K562 (cell line): ENCODE results near the gene FOXL3. TPM values are rescaled to one million over a fixed set of nuclear protein-coding genes. Genes with fewer than 3 reads are reported as not detected.
A peak's percentile ranks its signal among the peaks of the same experiment; 100 is the strongest.

Source experiments
- KHSRP ChIP-seq: fragments of 450-650 bp; IDR thresholded peaks from 2 replicates; pipeline ENCODE4 v1.6.1; 2017
- MXI1 ChIP-seq: IDR thresholded peaks from 2 replicates; pipeline ENCODE4 v1.6.1; 2011; ENCODE audit warnings: low read depth, mild to moderate bottlenecking, improper control_type of control experiment, low read length
- MYNN ChIP-seq, 2 experiments: sonication (generic); formaldehyde crosslinking in 1 of 2; IDR thresholded peaks; 2 replicates each; pipeline versions ENCODE4 v1.5.0 to v1.6.1; 2016 to 2020; ENCODE audit warnings: antibody characterized with exemption in 1 of 2, missing genetic modification reagents in 1 of 2
- NBN ChIP-seq: fragments of 450-650 bp; IDR thresholded peaks from 2 replicates; pipeline ENCODE4 v1.6.1; 2016; ENCODE audit warnings: low read depth, mild to moderate bottlenecking
- RBBP5 ChIP-seq: fragments of 200-600 bp; sonication (generic); IDR thresholded peaks from 2 replicates; pipeline ENCODE4 v1.6.1; 2012; ENCODE audit warnings: borderline replicate concordance, mild to moderate bottlenecking, low read length, control low read depth, inconsistent platforms; ENCODE audit not compliant: insufficient read depth, poor library complexity, severe bottlenecking
- SAP30 ChIP-seq: fragments of 200-600 bp; sonication (generic); IDR thresholded peaks from 2 replicates; pipeline ENCODE4 v1.6.1; 2012; ENCODE audit warnings: borderline replicate concordance, low read depth, mild to moderate bottlenecking, moderate library complexity, low read length, control low read depth, inconsistent platforms; ENCODE audit not compliant: insufficient read depth, poor library complexity, severe bottlenecking
- SRF ChIP-seq, 2 experiments: fragments of 250-450, 450-650 bp in 1 of 2; sonication (Bioruptor Pico) in 1 of 2; sonication (generic) in 1 of 2; formaldehyde crosslinking; IDR thresholded peaks; 2 replicates each; pipeline versions ENCODE4 v1.5.0 to v1.5.1; 2020 to 2022; ENCODE audit warnings: mild to moderate bottlenecking in 1 of 2, missing genetic modification reagents in 1 of 2
- TGIF2 ChIP-seq: sonication (generic); formaldehyde crosslinking; IDR thresholded peaks from 2 replicates; pipeline ENCODE4 v1.8.1; 2022; ENCODE audit warnings: mild to moderate bottlenecking, missing genetic modification reagents, moderate library complexity
- ZNF24 ChIP-seq: fragments of 450-650 bp; IDR thresholded peaks from 2 replicates; pipeline ENCODE4 v1.6.1; 2016
- polyA plus RNA-seq, 8 experiments: library from polyadenylated mRNA; depleted of rRNA in 4 of 8; stranded (reverse) in 5 of 8; unstranded in 3 of 8; fragments of >200 nt; fragmentation: Nextera tagmentation in 2 of 8; fragmentation: Illumina TruSeq in 1 of 8; extraction: Ambion mirVana in 2 of 8; extraction: Trizol in 1 of 8; gene quantifications; 2 replicates each; pipeline versions ENCODE4 v1.2.1 to v1.2.3, GENCODE V29; 2011 to 2014; ENCODE audit warnings: inconsistent platforms in 1 of 8, missing spikeins in 1 of 8
- total RNA-seq, 7 experiments: library from RNA; depleted of rRNA in 6 of 7; stranded (reverse); fragments of >200 nt in 6 of 7; fragmentation: Illumina TruSeq in 2 of 7; extraction: Trizol in 2 of 7; gene quantifications; 2 replicates each; pipeline versions ENCODE4 v1.2.1 to v1.2.3, GENCODE V29; 2011 to 2021; ENCODE audit warnings: low replicate concordance in 1 of 7
- TF ChIP-seq, protein P1 (sequence below): sonication (generic); formaldehyde crosslinking; IDR thresholded peaks from 2 replicates; pipeline ENCODE4 v1.8.0; 2023; ENCODE audit warnings: mild to moderate bottlenecking, missing genetic modification reagents
- TF ChIP-seq, protein P2 (sequence below): sonication (generic); formaldehyde crosslinking; IDR thresholded peaks from 2 replicates; pipeline ENCODE4 v1.8.0; 2022; ENCODE audit warnings: missing genetic modification reagents, mild to moderate bottlenecking, borderline replicate concordance

Gene FOXL3
- total and polyA plus RNA-seq, 9 of the 15 experiments (the other 6 are each of a cell fraction or from before 2014, with no cell fraction given), result not detected

DNA sequence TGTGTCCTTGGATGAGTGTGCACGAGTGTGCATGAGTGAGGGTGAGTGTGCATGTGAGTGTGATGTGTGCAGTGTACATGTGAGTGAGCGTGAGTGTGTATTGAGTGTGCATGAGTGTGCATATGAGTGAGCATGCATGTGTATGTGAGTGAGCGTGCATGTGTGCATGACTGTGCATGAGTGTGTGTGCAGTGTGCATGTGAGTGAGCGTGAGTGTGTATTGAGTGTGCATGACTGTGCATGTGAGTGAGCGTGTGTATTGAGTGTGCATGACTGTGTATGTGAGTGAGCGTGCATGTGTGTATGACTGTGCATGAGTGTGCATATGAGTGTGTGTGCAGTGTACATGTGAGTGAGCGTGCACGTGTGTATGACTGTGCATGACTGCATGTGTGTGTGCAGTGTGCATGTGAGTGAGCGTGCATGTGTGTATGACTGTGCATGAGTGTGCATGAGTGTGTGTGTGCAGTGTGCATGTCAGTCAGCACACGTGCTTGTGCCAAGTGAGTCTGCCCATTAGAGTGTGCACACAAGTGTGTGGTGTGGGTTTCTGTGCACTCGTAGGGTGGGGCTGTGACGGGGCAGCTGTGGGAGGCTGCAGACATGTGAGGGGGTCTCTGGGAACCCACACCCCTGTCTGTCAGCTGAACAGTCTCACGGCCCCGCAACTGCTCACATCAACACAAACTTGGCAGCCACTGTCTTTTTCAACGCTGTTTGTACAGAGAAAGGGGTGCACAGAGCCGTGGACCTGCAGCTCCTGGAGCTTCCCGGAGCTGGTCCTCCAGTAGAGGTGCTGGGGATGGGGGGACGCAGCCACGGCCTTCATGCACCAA lies 14.8 kb downstream of the FOXL3 start (continued):
- TF ChIP-seq, protein P1, sequence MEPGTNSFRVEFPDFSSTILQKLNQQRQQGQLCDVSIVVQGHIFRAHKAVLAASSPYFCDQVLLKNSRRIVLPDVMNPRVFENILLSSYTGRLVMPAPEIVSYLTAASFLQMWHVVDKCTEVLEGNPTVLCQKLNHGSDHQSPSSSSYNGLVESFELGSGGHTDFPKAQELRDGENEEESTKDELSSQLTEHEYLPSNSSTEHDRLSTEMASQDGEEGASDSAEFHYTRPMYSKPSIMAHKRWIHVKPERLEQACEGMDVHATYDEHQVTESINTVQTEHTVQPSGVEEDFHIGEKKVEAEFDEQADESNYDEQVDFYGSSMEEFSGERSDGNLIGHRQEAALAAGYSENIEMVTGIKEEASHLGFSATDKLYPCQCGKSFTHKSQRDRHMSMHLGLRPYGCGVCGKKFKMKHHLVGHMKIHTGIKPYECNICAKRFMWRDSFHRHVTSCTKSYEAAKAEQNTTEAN (CRISPR knock-in tag), result peak; percentile 100
- no peak for TF ChIP-seq NBN
- peak; percentile 62; the same call in 1 of the 2 replicates for TF ChIP-seq MYNN (IDR thresholded peaks at IDR 0.05)
- no peak for TF ChIP-seq MYNN (CRISPR knock-in tag; IDR thresholded peaks at IDR 0.05)
- no peak for TF ChIP-seq MXI1
- TF ChIP-seq SRF (CRISPR knock-in tag; IDR thresholded peaks at IDR 0.05), result no peak
- TF ChIP-seq, protein P2, sequence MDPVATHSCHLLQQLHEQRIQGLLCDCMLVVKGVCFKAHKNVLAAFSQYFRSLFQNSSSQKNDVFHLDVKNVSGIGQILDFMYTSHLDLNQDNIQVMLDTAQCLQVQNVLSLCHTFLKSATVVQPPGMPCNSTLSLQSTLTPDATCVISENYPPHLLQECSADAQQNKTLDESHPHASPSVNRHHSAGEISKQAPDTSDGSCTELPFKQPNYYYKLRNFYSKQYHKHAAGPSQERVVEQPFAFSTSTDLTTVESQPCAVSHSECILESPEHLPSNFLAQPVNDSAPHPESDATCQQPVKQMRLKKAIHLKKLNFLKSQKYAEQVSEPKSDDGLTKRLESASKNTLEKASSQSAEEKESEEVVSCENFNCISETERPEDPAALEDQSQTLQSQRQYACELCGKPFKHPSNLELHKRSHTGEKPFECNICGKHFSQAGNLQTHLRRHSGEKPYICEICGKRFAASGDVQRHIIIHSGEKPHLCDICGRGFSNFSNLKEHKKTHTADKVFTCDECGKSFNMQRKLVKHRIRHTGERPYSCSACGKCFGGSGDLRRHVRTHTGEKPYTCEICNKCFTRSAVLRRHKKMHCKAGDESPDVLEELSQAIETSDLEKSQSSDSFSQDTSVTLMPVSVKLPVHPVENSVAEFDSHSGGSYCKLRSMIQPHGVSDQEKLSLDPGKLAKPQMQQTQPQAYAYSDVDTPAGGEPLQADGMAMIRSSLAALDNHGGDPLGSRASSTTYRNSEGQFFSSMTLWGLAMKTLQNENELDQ (CRISPR knock-in tag), result no peak
- no peak for TF ChIP-seq TGIF2
- no peak for TF ChIP-seq RBBP5
- no peak for TF ChIP-seq ZNF24
- no peak for TF ChIP-seq KHSRP
- TF ChIP-seq SAP30, result no peak
